Measurements from ENCODE around the gene NEAT1.

GRCh38 chr11:65419460-65419771 lies 3.2 kb upstream of the NEAT1 start:
- TF ChIP-seq, protein P1, sequence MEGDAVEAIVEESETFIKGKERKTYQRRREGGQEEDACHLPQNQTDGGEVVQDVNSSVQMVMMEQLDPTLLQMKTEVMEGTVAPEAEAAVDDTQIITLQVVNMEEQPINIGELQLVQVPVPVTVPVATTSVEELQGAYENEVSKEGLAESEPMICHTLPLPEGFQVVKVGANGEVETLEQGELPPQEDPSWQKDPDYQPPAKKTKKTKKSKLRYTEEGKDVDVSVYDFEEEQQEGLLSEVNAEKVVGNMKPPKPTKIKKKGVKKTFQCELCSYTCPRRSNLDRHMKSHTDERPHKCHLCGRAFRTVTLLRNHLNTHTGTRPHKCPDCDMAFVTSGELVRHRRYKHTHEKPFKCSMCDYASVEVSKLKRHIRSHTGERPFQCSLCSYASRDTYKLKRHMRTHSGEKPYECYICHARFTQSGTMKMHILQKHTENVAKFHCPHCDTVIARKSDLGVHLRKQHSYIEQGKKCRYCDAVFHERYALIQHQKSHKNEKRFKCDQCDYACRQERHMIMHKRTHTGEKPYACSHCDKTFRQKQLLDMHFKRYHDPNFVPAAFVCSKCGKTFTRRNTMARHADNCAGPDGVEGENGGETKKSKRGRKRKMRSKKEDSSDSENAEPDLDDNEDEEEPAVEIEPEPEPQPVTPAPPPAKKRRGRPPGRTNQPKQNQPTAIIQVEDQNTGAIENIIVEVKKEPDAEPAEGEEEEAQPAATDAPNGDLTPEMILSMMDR (IDR thresholded peaks at IDR 0.05) = no peak
- TF ChIP-seq POLR2A (IDR thresholded peaks at IDR 0.05; ENCODE audit: low read depth) = no peak
- TF ChIP-seq POLR2AphosphoS5 (IDR thresholded peaks at IDR 0.05) = no peak

All from esophagus muscularis mucosa (tissue), 3 donors.